ENCODE data around the gene DENND1A.

Gene DENND1A

DNA sequence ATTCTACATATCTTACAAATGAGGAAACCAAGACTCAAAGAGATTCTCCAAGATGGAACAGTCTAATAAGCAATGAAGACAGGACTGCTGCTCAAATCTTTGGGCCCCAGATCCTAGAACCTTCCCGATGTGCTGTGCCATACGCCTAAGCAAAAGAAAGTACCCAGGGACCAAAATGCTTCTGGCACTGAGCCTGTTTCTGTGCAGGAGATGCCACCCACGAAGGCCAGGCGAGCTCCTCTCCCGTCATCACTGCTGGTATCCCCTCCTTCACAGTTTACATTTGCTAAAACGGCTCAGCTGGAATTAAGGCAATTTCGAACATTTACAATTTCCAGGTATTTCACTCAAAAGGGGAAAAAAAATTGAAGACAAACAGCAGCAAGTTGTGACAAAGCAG, 277.5 kb downstream of the DENND1A start:
- TF ChIP-seq, protein P1, sequence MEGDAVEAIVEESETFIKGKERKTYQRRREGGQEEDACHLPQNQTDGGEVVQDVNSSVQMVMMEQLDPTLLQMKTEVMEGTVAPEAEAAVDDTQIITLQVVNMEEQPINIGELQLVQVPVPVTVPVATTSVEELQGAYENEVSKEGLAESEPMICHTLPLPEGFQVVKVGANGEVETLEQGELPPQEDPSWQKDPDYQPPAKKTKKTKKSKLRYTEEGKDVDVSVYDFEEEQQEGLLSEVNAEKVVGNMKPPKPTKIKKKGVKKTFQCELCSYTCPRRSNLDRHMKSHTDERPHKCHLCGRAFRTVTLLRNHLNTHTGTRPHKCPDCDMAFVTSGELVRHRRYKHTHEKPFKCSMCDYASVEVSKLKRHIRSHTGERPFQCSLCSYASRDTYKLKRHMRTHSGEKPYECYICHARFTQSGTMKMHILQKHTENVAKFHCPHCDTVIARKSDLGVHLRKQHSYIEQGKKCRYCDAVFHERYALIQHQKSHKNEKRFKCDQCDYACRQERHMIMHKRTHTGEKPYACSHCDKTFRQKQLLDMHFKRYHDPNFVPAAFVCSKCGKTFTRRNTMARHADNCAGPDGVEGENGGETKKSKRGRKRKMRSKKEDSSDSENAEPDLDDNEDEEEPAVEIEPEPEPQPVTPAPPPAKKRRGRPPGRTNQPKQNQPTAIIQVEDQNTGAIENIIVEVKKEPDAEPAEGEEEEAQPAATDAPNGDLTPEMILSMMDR (IDR thresholded peaks at IDR 0.05) = no peak
- Histone ChIP-seq H3K79me2 (no peaks in the 10 kb centered on the region), H3K27ac (no peak overlapping the region)

DNA sequence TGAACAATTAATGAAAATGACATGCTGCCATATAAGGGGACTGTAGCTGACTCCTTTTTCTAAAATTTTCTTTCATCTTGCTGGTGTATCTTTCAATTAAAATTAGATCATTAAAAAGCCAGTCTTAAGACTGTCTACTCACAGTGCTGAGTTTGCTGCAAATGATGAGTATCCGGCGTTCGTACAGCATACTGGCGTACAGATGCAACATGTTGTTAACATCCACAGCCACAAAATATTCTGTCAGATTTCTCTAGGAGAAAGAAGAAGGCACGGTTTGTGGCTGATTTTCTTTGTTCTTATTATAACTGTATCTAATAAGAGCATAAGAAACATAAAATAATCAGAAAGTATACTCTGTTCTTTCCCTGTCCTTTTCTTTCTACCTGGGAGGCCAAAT, 278.1 kb downstream of the DENND1A start:
- H3K9me3 ChIP-seq (ENCODE audit: control insufficient read depth, low read length) = no peaks in the 10 kb centered on the region
- H3K79me2 ChIP-seq = no peaks in the 10 kb centered on the region
- no peaks in the 10 kb centered on the region for H3K27me3 ChIP-seq (ENCODE audit: control insufficient read depth, insufficient read depth, low read length)
- no peaks in the 10 kb centered on the region for H3K4me1 ChIP-seq
- TF ChIP-seq, protein P1 (IDR thresholded peaks at IDR 0.05) = no peak
- no peak overlapping the region for H3K4me3 ChIP-seq (ENCODE audit: low read depth, low read length)
- H3K27ac ChIP-seq = no peak overlapping the region
- no peaks in the 10 kb centered on the region for H3K36me3 ChIP-seq (ENCODE audit: control insufficient read depth, insufficient read depth, low read length)
- no peak overlapping the region for H3K4me2 ChIP-seq (ENCODE audit: low read length)
- H3K9ac ChIP-seq = no peak overlapping the region
- no peak overlapping the region for H2AFZ ChIP-seq

More for the DNA sequence above, 277.5 kb downstream of the DENND1A start:
- no peak overlapping the region for H3K9ac ChIP-seq
- H3K4me1 ChIP-seq = no peaks in the 10 kb centered on the region
- no peaks in the 10 kb centered on the region for H3K36me3 ChIP-seq (ENCODE audit: control insufficient read depth, insufficient read depth, low read length)
- no peaks in the 10 kb centered on the region for H3K27me3 ChIP-seq (ENCODE audit: control insufficient read depth, insufficient read depth, low read length)
- no peak overlapping the region for H2AFZ ChIP-seq
- H3K4me2 ChIP-seq (ENCODE audit: low read length) = no peak overlapping the region
- no peak overlapping the region for H3K4me3 ChIP-seq (ENCODE audit: low read depth, low read length)
- H3K9me3 ChIP-seq (ENCODE audit: control insufficient read depth, low read length) = no peaks in the 10 kb centered on the region

DNA sequence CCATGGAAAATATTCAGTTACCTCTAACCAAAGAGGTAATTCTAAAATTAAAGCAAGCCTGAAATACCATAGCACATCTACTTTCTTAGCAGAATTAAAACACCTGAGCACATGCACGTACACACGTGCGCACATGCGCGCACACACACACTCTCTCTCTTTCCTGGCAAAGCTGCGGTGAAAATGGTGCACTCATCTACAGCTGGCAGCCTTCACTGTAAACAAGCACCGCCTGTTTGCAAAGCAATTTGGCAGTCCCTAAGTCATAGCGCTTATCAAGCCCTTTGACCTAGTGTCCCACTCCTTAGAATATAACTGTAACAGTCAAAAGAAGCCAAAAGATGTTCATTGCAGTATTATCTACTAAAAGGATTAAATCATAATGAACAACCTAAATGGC, 278.7 kb downstream of the DENND1A start:
- Histone ChIP-seq H3K9ac (no peak overlapping the region), H3K4me2 (ENCODE audit: low read length) (no peak overlapping the region), H2AFZ (no peak overlapping the region), H3K9me3 (ENCODE audit: control insufficient read depth, low read length) (no peaks in the 10 kb centered on the region), H3K36me3 (ENCODE audit: control insufficient read depth, insufficient read depth, low read length) (no peaks in the 10 kb centered on the region), H3K27me3 (ENCODE audit: control insufficient read depth, insufficient read depth, low read length) (no peaks in the 10 kb centered on the region), H3K4me1 (no peaks in the 10 kb centered on the region), H3K79me2 (no peaks in the 10 kb centered on the region), H3K27ac (no peak overlapping the region), H3K4me3 (ENCODE audit: low read depth, low read length) (no peak overlapping the region)
- TF ChIP-seq, protein P1 (IDR thresholded peaks at IDR 0.05) = no peak

DNA sequence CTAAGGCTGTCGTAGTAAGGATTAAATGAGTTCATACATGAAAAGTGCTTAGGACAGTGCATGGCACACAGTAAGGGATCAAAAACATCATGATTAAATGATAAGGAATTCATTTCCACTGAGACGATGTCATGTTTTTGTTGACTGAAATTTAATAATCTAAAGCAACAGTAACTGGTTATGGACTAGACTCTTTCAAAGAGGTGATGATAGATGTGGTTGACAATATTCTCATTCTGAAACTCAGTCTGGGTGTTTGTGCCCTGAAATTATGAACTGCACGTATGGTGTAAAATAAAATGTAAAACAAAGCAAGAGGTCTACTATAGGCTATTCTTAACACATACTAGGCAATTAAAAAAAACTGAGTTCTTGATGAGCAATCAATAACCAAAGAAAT, 280.0 kb downstream of the DENND1A start:
- H3K27ac ChIP-seq = no peak overlapping the region
- no peaks in the 10 kb centered on the region for H3K79me2 ChIP-seq
- H3K9ac ChIP-seq = no peak overlapping the region
- no peak overlapping the region for H2AFZ ChIP-seq
- H3K4me3 ChIP-seq (ENCODE audit: low read depth, low read length) = no peak overlapping the region
- TF ChIP-seq, protein P1 (IDR thresholded peaks at IDR 0.05) = no peak
- H3K4me1 ChIP-seq = no peaks in the 10 kb centered on the region
- no peak overlapping the region for H3K4me2 ChIP-seq (ENCODE audit: low read length)
- no peaks in the 10 kb centered on the region for H3K9me3 ChIP-seq (ENCODE audit: control insufficient read depth, low read length)
- no peaks in the 10 kb centered on the region for H3K27me3 ChIP-seq (ENCODE audit: control insufficient read depth, insufficient read depth, low read length)
- no peaks in the 10 kb centered on the region for H3K36me3 ChIP-seq (ENCODE audit: control insufficient read depth, insufficient read depth, low read length)

DNA sequence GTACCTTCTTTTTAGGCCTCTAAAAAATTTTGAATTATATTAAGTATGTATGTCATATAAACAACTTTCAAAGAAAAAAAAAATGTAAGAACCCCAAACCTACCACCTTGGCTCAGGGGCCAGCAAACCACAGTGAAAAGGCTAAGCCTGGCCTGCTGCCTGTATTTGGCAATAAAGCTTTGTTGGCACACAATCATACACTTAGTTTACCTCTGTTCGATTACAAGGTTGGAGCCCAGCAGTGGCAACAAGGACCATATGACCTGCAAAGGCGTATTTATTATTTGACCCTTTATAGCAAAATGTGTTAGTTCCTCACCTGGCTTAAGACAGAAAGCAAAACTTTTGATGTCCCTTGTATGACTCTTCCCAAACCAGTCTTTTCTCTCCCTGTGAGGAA, 282.8 kb downstream of the DENND1A start:
- H3K4me2 ChIP-seq (ENCODE audit: low read length) = no peak overlapping the region
- H3K9me3 ChIP-seq (ENCODE audit: control insufficient read depth, low read length) = no peaks in the 10 kb centered on the region
- TF ChIP-seq, protein P1 (IDR thresholded peaks at IDR 0.05) = no peak
- no peaks in the 10 kb centered on the region for H3K36me3 ChIP-seq (ENCODE audit: control insufficient read depth, insufficient read depth, low read length)
- H3K9ac ChIP-seq = no peak overlapping the region
- no peak overlapping the region for H3K27ac ChIP-seq
- H3K79me2 ChIP-seq = no peaks in the 10 kb centered on the region
- H3K4me3 ChIP-seq (ENCODE audit: low read depth, low read length) = no peak overlapping the region
- no peak overlapping the region for H2AFZ ChIP-seq
- no peaks in the 10 kb centered on the region for H3K27me3 ChIP-seq (ENCODE audit: control insufficient read depth, insufficient read depth, low read length)
- H3K4me1 ChIP-seq = no peaks in the 10 kb centered on the region
